Liver (tissue), 3 donors: ENCODE measurements around the gene MLH1.

Experiments
- ATF3 ChIP-seq: IDR thresholded peaks from 2 replicates; pipeline ENCODE4 v1.6.1; 2016; ENCODE audit warnings: antibody characterized with exemption
- CTCF ChIP-seq: fragments of 150-350 bp; IDR thresholded peaks from 2 replicates; pipeline ENCODE4 v1.5.1; 2017; ENCODE audit warnings: improper control_type of control experiment, low read depth, low read length; ENCODE audit not compliant: missing input control
- MAX ChIP-seq: IDR thresholded peaks from 2 replicates; pipeline ENCODE4 v1.6.1; 2016; ENCODE audit warnings: antibody characterized with exemption
- NR2F2 ChIP-seq: IDR thresholded peaks from 2 replicates; pipeline ENCODE4 v1.6.1; 2016; ENCODE audit warnings: antibody characterized with exemption
- REST ChIP-seq: IDR thresholded peaks from 2 replicates; pipeline ENCODE4 v1.6.1; 2016; ENCODE audit warnings: antibody characterized with exemption, mild to moderate bottlenecking
- YY1 ChIP-seq: IDR thresholded peaks from 2 replicates; pipeline ENCODE4 v1.6.1; 2016; ENCODE audit warnings: antibody characterized with exemption, mild to moderate bottlenecking
- ZBTB33 ChIP-seq: IDR thresholded peaks from 2 replicates; pipeline ENCODE4 v1.6.1; 2016; ENCODE audit warnings: antibody characterized with exemption
- donor health status: healthy.
- donor health status: healthy.

GRCh38 chr3:36969540-36970432, 23.5 kb upstream of the MLH1 start:
- TF ChIP-seq ATF3, result no peak
- no peak for TF ChIP-seq CTCF
- no peak for TF ChIP-seq NR2F2
- TF ChIP-seq YY1, result no peak
- TF ChIP-seq ZBTB33, result no peak
- TF ChIP-seq REST, result no peak
- TF ChIP-seq MAX, result no peak
